IMR-90 (cell line): Measurements from ENCODE around the gene TNPO2. TPM values are rescaled to one million over a fixed set of nuclear protein-coding genes. Genes with fewer than 3 reads are reported as not detected.

ENCODE experiments used
- ATAC-seq: fragments of 200-7000 bp; cut with Tn5 transposase; 2 replicates; pipeline ENCODE4 v1.9.1; 2020; ENCODE audit warnings: low read depth, mild to moderate bottlenecking, moderate library complexity
- BruUV-seq: library from RNA; stranded (reverse); fragments of 400-500 nt; replicated peaks from 2 replicates; lab custom pipeline; 2021; lab: Mats Ljungman, UMichigan
- CTCF ChIA-PET: fragments of 300-600 bp; formaldehyde crosslinking; extraction: SDS; loops from one replicate; lab custom pipeline; 2021; ENCODE audit warnings: antibody characterized with exemption; lab: Yijun Ruan, JAX
- POLR2A ChIA-PET: fragments of 300-600 bp; sonication (Branson Sonifier 250); formaldehyde crosslinking; loops from one replicate; lab custom pipeline; 2022; ENCODE audit warnings: antibody characterized with exemption; ENCODE audit not compliant: unreplicated experiment; lab: Charles Lee
- DNase-seq: peaks from one replicate; pipeline ENCODE4 v3.0.0; 2013
- H2AFZ ChIP-seq: replicated peaks from 2 replicates; pipeline ENCODE3; 2013; ENCODE audit warnings: low read length, mild to moderate bottlenecking; ENCODE audit not compliant: poor library complexity
- H2AK5ac ChIP-seq: 2 replicates; pipeline ENCODE4 v1.6.1; 2013; ENCODE audit warnings: low read depth, low read length, inconsistent platforms
- H2AK9ac ChIP-seq: replicated peaks from 2 replicates; pipeline ENCODE3; 2013; ENCODE audit warnings: mild to moderate bottlenecking, low read depth, low read length, moderate library complexity; ENCODE audit not compliant: poor library complexity
- H2BK120ac ChIP-seq: 2 replicates; pipeline ENCODE4 v1.6.1; 2013; ENCODE audit warnings: low read depth, low read length, inconsistent platforms
- H2BK15ac ChIP-seq: 3 replicates; pipeline ENCODE4 v1.6.1; 2013; ENCODE audit warnings: low read depth, low read length, inconsistent platforms
- H2BK20ac ChIP-seq: 2 replicates; pipeline ENCODE4 v1.6.1; 2013; ENCODE audit warnings: low read depth, mild to moderate bottlenecking, inconsistent platforms, low read length, moderate library complexity
- H2BK5ac ChIP-seq: 2 replicates; pipeline ENCODE4 v1.6.1; 2013; ENCODE audit warnings: mild to moderate bottlenecking, low read depth, low read length, inconsistent platforms; ENCODE audit not compliant: poor library complexity, severe bottlenecking
- H3K14ac ChIP-seq: replicated peaks from 2 replicates; pipeline ENCODE4 v1.6.1; 2013; ENCODE audit warnings: low read depth, low read length, inconsistent platforms
- H3K18ac ChIP-seq: 2 replicates; pipeline ENCODE4 v1.6.1; 2013; ENCODE audit warnings: low read depth, low read length, control low read depth
- H3K23ac ChIP-seq: 2 replicates; pipeline ENCODE4 v1.6.1; 2013; ENCODE audit warnings: low read depth, low read length, inconsistent platforms
- H3K27ac ChIP-seq: 2 replicates; pipeline ENCODE4 v1.5.1; 2013; ENCODE audit warnings: mild to moderate bottlenecking, control low read depth, low read length; ENCODE audit not compliant: insufficient read depth
- H3K27me3 ChIP-seq: 2 replicates; pipeline ENCODE4 v1.6.1; 2013; ENCODE audit warnings: low read length; ENCODE audit not compliant: control insufficient read depth, insufficient read depth
- H3K36me3 ChIP-seq: 2 replicates; pipeline ENCODE4 v1.6.1; 2013; ENCODE audit warnings: low read length, mixed read lengths; ENCODE audit not compliant: control insufficient read depth, insufficient read depth
- H3K4ac ChIP-seq: 2 replicates; pipeline ENCODE4 v1.6.1; 2013; ENCODE audit warnings: low read depth, low read length, inconsistent platforms
- H3K4me1 ChIP-seq: 2 replicates; pipeline ENCODE4 v1.6.1; 2013; ENCODE audit warnings: low read length, mixed read lengths; ENCODE audit not compliant: control insufficient read depth, insufficient read depth
- H3K4me2 ChIP-seq: 2 replicates; pipeline ENCODE4 v1.6.1; 2013; ENCODE audit warnings: low read depth, mild to moderate bottlenecking, control low read depth, low read length, moderate library complexity
- H3K4me3 ChIP-seq: 2 replicates; pipeline ENCODE4 v1.5.1; 2013; ENCODE audit warnings: low read depth, mild to moderate bottlenecking, control low read depth, low read length, moderate library complexity; ENCODE audit not compliant: insufficient read depth
- H3K56ac ChIP-seq: 2 replicates; pipeline ENCODE4 v1.6.1; 2013; ENCODE audit warnings: low read length, inconsistent platforms; ENCODE audit not compliant: insufficient read depth; ENCODE audit errors: extremely low read depth
- H3K79me1 ChIP-seq, 2 experiments: 2 replicates each; pipeline ENCODE4 v1.6.1; 2013; ENCODE audit warnings: low read length in 2 of 2, inconsistent platforms in 1 of 2, low read depth in 1 of 2
- H3K9ac ChIP-seq: 2 replicates; pipeline ENCODE4 v1.6.1; 2013; ENCODE audit warnings: low read depth, low read length, control low read depth
- H3K9me1 ChIP-seq: 2 replicates; pipeline ENCODE4 v1.6.1; 2013; ENCODE audit warnings: low read length, inconsistent platforms; ENCODE audit not compliant: insufficient read depth
- H3K9me3 ChIP-seq: 2 replicates; pipeline ENCODE4 v1.6.1; 2013; ENCODE audit warnings: low read length; ENCODE audit not compliant: control insufficient read depth, insufficient read depth
- H4K20me1 ChIP-seq: 2 replicates; pipeline ENCODE4 v1.6.1; 2013; ENCODE audit warnings: low read length, inconsistent platforms; ENCODE audit not compliant: insufficient read depth
- H4K5ac ChIP-seq: 2 replicates; pipeline ENCODE4 v1.6.1; 2013; ENCODE audit warnings: mild to moderate bottlenecking, low read depth, low read length, control low read depth
- H4K8ac ChIP-seq, 2 experiments: 2 replicates each; pipeline ENCODE4 v1.6.1; 2013; ENCODE audit warnings: low read depth in 2 of 2, low read length in 2 of 2, control low read depth in 1 of 2, inconsistent platforms in 1 of 2
- H4K91ac ChIP-seq: 2 replicates; pipeline ENCODE4 v1.6.1; 2013; ENCODE audit warnings: low read depth, low read length, inconsistent platforms; ENCODE audit not compliant: insufficient read depth
- BHLHE40 ChIP-seq: fragments of 150-350 bp; IDR thresholded peaks from 2 replicates; pipeline ENCODE4 v1.6.1; 2016; ENCODE audit warnings: mild to moderate bottlenecking, low read depth, low read length
- CEBPB ChIP-seq: IDR thresholded peaks from 2 replicates; pipeline ENCODE4 v1.6.1; 2012; ENCODE audit warnings: low read depth, low read length, improper control_type of control experiment
- MAZ ChIP-seq: IDR thresholded peaks from 2 replicates; pipeline ENCODE4 v1.6.1; 2012; ENCODE audit warnings: low read depth, mild to moderate bottlenecking, low read length, improper control_type of control experiment, moderate library complexity, borderline replicate concordance
- MXI1 ChIP-seq: IDR thresholded peaks from 2 replicates; pipeline ENCODE4 v1.6.1; 2012; ENCODE audit warnings: low read depth, mild to moderate bottlenecking, low read length, moderate library complexity, borderline replicate concordance
- NFE2L2 ChIP-seq: fragments of 150-350 bp; IDR thresholded peaks from 2 replicates; pipeline ENCODE4 v1.6.1; 2016; ENCODE audit warnings: low read depth, mild to moderate bottlenecking, low read length
- POLR2A ChIP-seq: IDR thresholded peaks from 2 replicates; pipeline ENCODE4 v1.6.1; 2012; ENCODE audit warnings: mild to moderate bottlenecking, low read depth, low read length
- RAD21 ChIP-seq: IDR thresholded peaks from 2 replicates; pipeline ENCODE4 v1.6.1; 2012; ENCODE audit warnings: low read length, improper control_type of control experiment
- RCOR1 ChIP-seq: IDR thresholded peaks from 2 replicates; pipeline ENCODE4 v1.6.1; 2012; ENCODE audit warnings: mild to moderate bottlenecking, low read length, improper control_type of control experiment; ENCODE audit not compliant: insufficient replicate concordance
- RFX5 ChIP-seq: IDR thresholded peaks from 2 replicates; pipeline ENCODE4 v1.8.0; 2012; ENCODE audit warnings: low read depth, mild to moderate bottlenecking, low read length, moderate library complexity
- SMC3 ChIP-seq: fragments of 150-350 bp; IDR thresholded peaks from 2 replicates; pipeline ENCODE4 v1.6.1; 2016; ENCODE audit warnings: low read depth, mild to moderate bottlenecking, antibody characterized with exemption, low read length, moderate library complexity
- WGBS, 2 experiments: methylation state at CpG; one replicate each; pipeline versions ENCODE4 v1.1.5 to v1.1.7; 2013; ENCODE audit warnings: missing lambda C conversion rate in 2 of 2; ENCODE audit not compliant: insufficient read length in 1 of 2; ENCODE audit errors: extremely low coverage in 2 of 2; 5-methylcytosine and 5-hydroxymethylcytosine counted together
- dilution Hi-C: fragments of 300-500 bp; cut with HindIII; formaldehyde crosslinking; loops from one replicate; pipeline ENCODE4 v1.14.3; 2018; ENCODE audit warnings: low sequenced_read_pairs; ENCODE audit not compliant: unreplicated experiment
- in situ Hi-C: fragments of 300-500 bp; cut with MboI; formaldehyde crosslinking; loops from 3 replicates; pipeline ENCODE4 v1.14.3; 2019; ENCODE audit warnings: low sequenced_read_pairs, inconsistent platforms, mixed read lengths
- intact Hi-C: fragments of 100-400 bp; cut with micrococcal nuclease; formaldehyde crosslinking; loops from 2 replicates; pipeline ENCODE4 v1.10.0; 2022
- polyA plus RNA-seq, 3 experiments: library from polyadenylated mRNA; depleted of rRNA; stranded (reverse); fragments of >200 nt; gene quantifications; 2 replicates each; pipeline ENCODE4 v1.2.3, GENCODE V29; 2012; ENCODE audit warnings: low replicate concordance in 1 of 3
- total RNA-seq: library from RNA; depleted of rRNA; stranded (reverse); fragments of >200 nt; gene quantifications from 2 replicates; pipeline ENCODE4 v1.2.3, GENCODE V29; 2012
- TF ChIP-seq, protein P1 (sequence below): fragments of 150-350 bp; IDR thresholded peaks from 2 replicates; pipeline ENCODE4 v1.6.1; 2017; ENCODE audit warnings: mild to moderate bottlenecking, antibody characterized with exemption, low read length, low read depth

TNPO2 gene
- total and polyA plus RNA-seq, 2 of the 4 experiments (the other 2 are of a cell fraction), result 36.0 to 77.2 TPM

DNA sequence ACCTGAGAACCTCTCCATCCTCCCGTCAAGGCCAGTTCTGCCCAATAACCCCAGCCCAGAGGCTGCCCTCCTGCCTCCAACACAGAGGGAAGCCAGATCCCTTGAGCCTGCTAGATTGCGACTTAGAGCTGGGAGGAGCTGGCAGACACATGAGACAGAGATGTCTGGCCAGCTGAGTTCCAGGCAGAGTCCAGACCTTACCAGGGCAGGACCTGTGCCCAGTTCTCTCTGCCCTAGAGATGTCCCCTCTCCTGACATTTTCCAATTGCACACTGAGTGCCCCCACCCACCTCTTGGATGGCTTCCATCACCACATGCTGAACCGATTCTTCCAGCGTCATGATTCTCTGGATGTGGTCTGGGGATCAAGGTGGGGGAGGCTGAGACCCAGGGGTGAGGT, 48.6 kb upstream of the TNPO2 start:
- Histone ChIP-seq H3K9me3 (no peaks in the 10 kb centered on the region), H2AFZ (no peak overlapping the region), H2BK15ac (no peak overlapping the region), H2BK120ac (no peak overlapping the region), H3K27ac (no peak overlapping the region), H2AK9ac (no peak overlapping the region), H2BK5ac (no peak overlapping the region), H3K36me3 (no peaks in the 10 kb centered on the region; the same call in 1 of the 2 replicates), H4K91ac (no peak overlapping the region), H3K9me1 (peaks cover 7% of the 10 kb centered on the region), H3K27me3 (no peaks in the 10 kb centered on the region), H3K56ac (no peak overlapping the region), H3K4ac (no peak overlapping the region), H3K4me1 (0 out of 2 replicates have a peak, but pooled peaks cover 3% of the 10 kb centered on the region), H3K79me1 (peaks cover 0 to 9% of the 10 kb centered on the region in 2 experiments; a peak in 3 of 4 replicates), H2AK5ac (no peak overlapping the region), H3K4me2 (no peak overlapping the region), H3K23ac (no peak overlapping the region), H3K4me3 (no peak overlapping the region), H4K20me1 (no peaks in the 10 kb centered on the region), H4K5ac (no peak overlapping the region), H4K8ac (no peak overlapping the region), H3K14ac (no peak overlapping the region), H3K9ac (no peak overlapping the region), H2BK20ac (no peak overlapping the region), H3K18ac (no peak overlapping the region)
- POLR2A ChIA-PET, result no interaction called here
- in situ Hi-C loops, result loop anchor here (5.0 kb wide), 1 partner anchor 65 kb away; the partner anchor contains the start of gene MAST1
- intact Hi-C loops, result no loop called here
- TF ChIP-seq RAD21, result no peak
- no peak for TF ChIP-seq MXI1
- TF ChIP-seq SMC3, result no peak
- TF ChIP-seq MAZ, result no peak
- TF ChIP-seq RCOR1, result no peak
- no peak for TF ChIP-seq BHLHE40
- TF ChIP-seq NFE2L2, result no peak
- no peak for TF ChIP-seq POLR2A
- TF ChIP-seq RFX5, result no peak
- TF ChIP-seq, protein P1, sequence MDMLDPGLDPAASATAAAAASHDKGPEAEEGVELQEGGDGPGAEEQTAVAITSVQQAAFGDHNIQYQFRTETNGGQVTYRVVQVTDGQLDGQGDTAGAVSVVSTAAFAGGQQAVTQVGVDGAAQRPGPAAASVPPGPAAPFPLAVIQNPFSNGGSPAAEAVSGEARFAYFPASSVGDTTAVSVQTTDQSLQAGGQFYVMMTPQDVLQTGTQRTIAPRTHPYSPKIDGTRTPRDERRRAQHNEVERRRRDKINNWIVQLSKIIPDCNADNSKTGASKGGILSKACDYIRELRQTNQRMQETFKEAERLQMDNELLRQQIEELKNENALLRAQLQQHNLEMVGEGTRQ, result no peak
- TF ChIP-seq CEBPB, result no peak
- dilution Hi-C loops, result no loop called here
- CTCF ChIA-PET, result interaction anchor here (0.5 to 1.5 kb wide), 2 partner anchors 21 to 192 kb away, joined by 3 to 4 read pairs; no protein-coding TSS in a partner anchor
- DNase-seq, result no peak
- 100% methylated on average over 2 of the region's 4 CpGs; no CpG with 5 or more reads in 1 of the 2 experiments for WGBS, 2 experiments
- ATAC-seq, result no peak
- BruUV-seq, result no TSS peak
